H1 (cell line): ENCODE results near the gene SOS1. TPM values are rescaled to one million over a fixed set of nuclear protein-coding genes. Genes with fewer than 3 reads are reported as not detected.

Source experiments
- CHD2 ChIP-seq: IDR thresholded peaks from 2 replicates; pipeline ENCODE4 v1.6.1; 2012; ENCODE audit warnings: low read length, improper control_type of control experiment
- CTBP2 ChIP-seq: IDR thresholded peaks from 2 replicates; pipeline ENCODE4 v1.7.0; 2011; ENCODE audit warnings: borderline replicate concordance, mild to moderate bottlenecking, moderate library complexity, mixed read lengths, low read length; ENCODE audit not compliant: insufficient read depth, insufficient read length
- EP300 ChIP-seq, 2 experiments: IDR thresholded peaks; 1 replicate in 1 of 2; 2 replicates in 1 of 2; pipeline ENCODE4 v1.6.1; 2011 to 2012; ENCODE audit warnings: low read depth in 2 of 2, low read length in 2 of 2, mild to moderate bottlenecking in 2 of 2, borderline replicate concordance in 1 of 2, inconsistent platforms in 1 of 2, moderate library complexity in 1 of 2
- JUND ChIP-seq: IDR thresholded peaks from 2 replicates; pipeline ENCODE4 v1.6.1; 2011; ENCODE audit warnings: mild to moderate bottlenecking, improper control_type of control experiment, low read length
- NANOG ChIP-seq: IDR thresholded peaks from 2 replicates; pipeline ENCODE4 v1.6.1; 2011; ENCODE audit warnings: low read length, low read depth, mild to moderate bottlenecking, inconsistent platforms; ENCODE audit not compliant: insufficient read depth, poor library complexity, severe bottlenecking
- NRF1 ChIP-seq: IDR thresholded peaks from 2 replicates; pipeline ENCODE4 v1.6.1; 2011; ENCODE audit warnings: mild to moderate bottlenecking, low read depth, low read length, improper control_type of control experiment
- RFX5 ChIP-seq: IDR thresholded peaks from 2 replicates; pipeline ENCODE4 v1.6.1; 2011; ENCODE audit warnings: low read depth, low read length, improper control_type of control experiment, borderline replicate concordance
- SP1 ChIP-seq: IDR thresholded peaks from 2 replicates; pipeline ENCODE4 v1.6.1; 2011; ENCODE audit warnings: low read depth, low read length
- SP4 ChIP-seq: IDR thresholded peaks from 2 replicates; pipeline ENCODE4 v1.6.1; 2012; ENCODE audit warnings: low read length, inconsistent platforms
- TAF7 ChIP-seq: optimal IDR thresholded peaks from 2 replicates; pipeline ENCODE3; 2011; ENCODE audit warnings: low read depth, mild to moderate bottlenecking, inconsistent platforms, low read length, moderate library complexity, borderline replicate concordance
- TBP ChIP-seq: IDR thresholded peaks from 2 replicates; pipeline ENCODE4 v1.6.1; 2011; ENCODE audit warnings: low read depth, low read length, improper control_type of control experiment
- TEAD4 ChIP-seq: IDR thresholded peaks from 2 replicates; pipeline ENCODE4 v1.6.1; 2012; ENCODE audit warnings: low read depth, low read length, inconsistent platforms, mixed read lengths
- polyA plus RNA-seq, 7 experiments: library from polyadenylated mRNA; depleted of rRNA in 3 of 7; stranded (reverse) in 5 of 7; unstranded in 2 of 7; fragments of >200 nt in 5 of 7; fragments of 200-250 nt in 2 of 7; gene quantifications; 1 replicate in 5 of 7; 2 replicates in 1 of 7; 4 replicates in 1 of 7; pipeline versions ENCODE4 v1.2.1 to v1.2.3, GENCODE V29; 2011 to 2013; ENCODE audit warnings: missing spikeins in 2 of 7, mixed read lengths in 2 of 7
- total RNA-seq: library from RNA; stranded (reverse); fragmentation: NEBNext Ultra II Directional; extraction: Animal tissue kit (Norgen Biotek cat#: 25700); gene quantifications from 2 replicates; pipeline ENCODE4 v1.2.1, GENCODE V29; 2021
- TF ChIP-seq, protein P1 (sequence below): fragments of 300-600 bp; sonication (generic); IDR thresholded peaks from 2 replicates; pipeline ENCODE4 v1.7.1; 2012; ENCODE audit warnings: low read length, moderate library complexity, mild to moderate bottlenecking, inconsistent platforms; ENCODE audit not compliant: insufficient replicate concordance

SOS1 gene
- total and polyA plus RNA-seq, 2 of the 8 experiments (the other 6 are each of a cell fraction or from before 2014, with no cell fraction given): 25.7 to 27.0 TPM

DNA sequence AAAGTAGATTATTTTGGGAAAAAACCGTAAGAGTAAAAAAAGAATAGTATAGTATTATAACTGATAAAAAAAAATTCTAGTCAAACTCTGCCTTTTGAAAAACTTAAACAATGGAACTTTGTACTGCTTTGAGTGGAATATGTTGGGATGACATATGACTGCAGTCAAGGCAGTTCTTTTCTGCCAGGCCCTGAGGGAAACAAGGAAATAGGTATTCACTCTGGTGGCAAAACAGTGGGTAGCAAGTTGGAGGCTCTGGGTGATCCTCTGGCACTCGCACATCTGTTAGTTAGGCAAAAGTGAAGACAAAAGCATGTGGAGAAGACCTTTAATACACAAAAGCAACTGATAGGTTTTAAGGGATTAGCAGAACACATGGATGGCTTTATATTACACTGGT, 129.0 kb downstream of the SOS1 start (continued):
- TF ChIP-seq, protein P1, sequence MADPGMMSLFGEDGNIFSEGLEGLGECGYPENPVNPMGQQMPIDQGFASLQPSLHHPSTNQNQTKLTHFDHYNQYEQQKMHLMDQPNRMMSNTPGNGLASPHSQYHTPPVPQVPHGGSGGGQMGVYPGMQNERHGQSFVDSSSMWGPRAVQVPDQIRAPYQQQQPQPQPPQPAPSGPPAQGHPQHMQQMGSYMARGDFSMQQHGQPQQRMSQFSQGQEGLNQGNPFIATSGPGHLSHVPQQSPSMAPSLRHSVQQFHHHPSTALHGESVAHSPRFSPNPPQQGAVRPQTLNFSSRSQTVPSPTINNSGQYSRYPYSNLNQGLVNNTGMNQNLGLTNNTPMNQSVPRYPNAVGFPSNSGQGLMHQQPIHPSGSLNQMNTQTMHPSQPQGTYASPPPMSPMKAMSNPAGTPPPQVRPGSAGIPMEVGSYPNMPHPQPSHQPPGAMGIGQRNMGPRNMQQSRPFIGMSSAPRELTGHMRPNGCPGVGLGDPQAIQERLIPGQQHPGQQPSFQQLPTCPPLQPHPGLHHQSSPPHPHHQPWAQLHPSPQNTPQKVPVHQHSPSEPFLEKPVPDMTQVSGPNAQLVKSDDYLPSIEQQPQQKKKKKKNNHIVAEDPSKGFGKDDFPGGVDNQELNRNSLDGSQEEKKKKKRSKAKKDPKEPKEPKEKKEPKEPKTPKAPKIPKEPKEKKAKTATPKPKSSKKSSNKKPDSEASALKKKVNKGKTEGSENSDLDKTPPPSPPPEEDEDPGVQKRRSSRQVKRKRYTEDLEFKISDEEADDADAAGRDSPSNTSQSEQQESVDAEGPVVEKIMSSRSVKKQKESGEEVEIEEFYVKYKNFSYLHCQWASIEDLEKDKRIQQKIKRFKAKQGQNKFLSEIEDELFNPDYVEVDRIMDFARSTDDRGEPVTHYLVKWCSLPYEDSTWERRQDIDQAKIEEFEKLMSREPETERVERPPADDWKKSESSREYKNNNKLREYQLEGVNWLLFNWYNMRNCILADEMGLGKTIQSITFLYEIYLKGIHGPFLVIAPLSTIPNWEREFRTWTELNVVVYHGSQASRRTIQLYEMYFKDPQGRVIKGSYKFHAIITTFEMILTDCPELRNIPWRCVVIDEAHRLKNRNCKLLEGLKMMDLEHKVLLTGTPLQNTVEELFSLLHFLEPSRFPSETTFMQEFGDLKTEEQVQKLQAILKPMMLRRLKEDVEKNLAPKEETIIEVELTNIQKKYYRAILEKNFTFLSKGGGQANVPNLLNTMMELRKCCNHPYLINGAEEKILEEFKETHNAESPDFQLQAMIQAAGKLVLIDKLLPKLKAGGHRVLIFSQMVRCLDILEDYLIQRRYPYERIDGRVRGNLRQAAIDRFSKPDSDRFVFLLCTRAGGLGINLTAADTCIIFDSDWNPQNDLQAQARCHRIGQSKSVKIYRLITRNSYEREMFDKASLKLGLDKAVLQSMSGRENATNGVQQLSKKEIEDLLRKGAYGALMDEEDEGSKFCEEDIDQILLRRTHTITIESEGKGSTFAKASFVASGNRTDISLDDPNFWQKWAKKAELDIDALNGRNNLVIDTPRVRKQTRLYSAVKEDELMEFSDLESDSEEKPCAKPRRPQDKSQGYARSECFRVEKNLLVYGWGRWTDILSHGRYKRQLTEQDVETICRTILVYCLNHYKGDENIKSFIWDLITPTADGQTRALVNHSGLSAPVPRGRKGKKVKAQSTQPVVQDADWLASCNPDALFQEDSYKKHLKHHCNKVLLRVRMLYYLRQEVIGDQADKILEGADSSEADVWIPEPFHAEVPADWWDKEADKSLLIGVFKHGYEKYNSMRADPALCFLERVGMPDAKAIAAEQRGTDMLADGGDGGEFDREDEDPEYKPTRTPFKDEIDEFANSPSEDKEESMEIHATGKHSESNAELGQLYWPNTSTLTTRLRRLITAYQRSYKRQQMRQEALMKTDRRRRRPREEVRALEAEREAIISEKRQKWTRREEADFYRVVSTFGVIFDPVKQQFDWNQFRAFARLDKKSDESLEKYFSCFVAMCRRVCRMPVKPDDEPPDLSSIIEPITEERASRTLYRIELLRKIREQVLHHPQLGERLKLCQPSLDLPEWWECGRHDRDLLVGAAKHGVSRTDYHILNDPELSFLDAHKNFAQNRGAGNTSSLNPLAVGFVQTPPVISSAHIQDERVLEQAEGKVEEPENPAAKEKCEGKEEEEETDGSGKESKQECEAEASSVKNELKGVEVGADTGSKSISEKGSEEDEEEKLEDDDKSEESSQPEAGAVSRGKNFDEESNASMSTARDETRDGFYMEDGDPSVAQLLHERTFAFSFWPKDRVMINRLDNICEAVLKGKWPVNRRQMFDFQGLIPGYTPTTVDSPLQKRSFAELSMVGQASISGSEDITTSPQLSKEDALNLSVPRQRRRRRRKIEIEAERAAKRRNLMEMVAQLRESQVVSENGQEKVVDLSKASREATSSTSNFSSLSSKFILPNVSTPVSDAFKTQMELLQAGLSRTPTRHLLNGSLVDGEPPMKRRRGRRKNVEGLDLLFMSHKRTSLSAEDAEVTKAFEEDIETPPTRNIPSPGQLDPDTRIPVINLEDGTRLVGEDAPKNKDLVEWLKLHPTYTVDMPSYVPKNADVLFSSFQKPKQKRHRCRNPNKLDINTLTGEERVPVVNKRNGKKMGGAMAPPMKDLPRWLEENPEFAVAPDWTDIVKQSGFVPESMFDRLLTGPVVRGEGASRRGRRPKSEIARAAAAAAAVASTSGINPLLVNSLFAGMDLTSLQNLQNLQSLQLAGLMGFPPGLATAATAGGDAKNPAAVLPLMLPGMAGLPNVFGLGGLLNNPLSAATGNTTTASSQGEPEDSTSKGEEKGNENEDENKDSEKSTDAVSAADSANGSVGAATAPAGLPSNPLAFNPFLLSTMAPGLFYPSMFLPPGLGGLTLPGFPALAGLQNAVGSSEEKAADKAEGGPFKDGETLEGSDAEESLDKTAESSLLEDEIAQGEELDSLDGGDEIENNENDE: no peak
- TF ChIP-seq CHD2 (no peak), RFX5 (no peak), TAF7 (no peak), JUND (no peak), TBP (no peak), EP300 (IDR thresholded peaks at IDR 0.05; ENCODE audit: borderline replicate concordance in 1 of 2, low read depth in 2 of 2, low read length in 2 of 2) (no peak), NRF1 (no peak), SP4 (no peak), TEAD4 (no peak), SP1 (no peak), CTBP2 (no peak), NANOG (no peak)
